ENCODE measurements around the gene ERGIC2.

Gene ERGIC2

GRCh38 chr12:29374012-29374411, 7.0 kb downstream of the ERGIC2 start:
- DNase-seq, result no peak

DNA sequence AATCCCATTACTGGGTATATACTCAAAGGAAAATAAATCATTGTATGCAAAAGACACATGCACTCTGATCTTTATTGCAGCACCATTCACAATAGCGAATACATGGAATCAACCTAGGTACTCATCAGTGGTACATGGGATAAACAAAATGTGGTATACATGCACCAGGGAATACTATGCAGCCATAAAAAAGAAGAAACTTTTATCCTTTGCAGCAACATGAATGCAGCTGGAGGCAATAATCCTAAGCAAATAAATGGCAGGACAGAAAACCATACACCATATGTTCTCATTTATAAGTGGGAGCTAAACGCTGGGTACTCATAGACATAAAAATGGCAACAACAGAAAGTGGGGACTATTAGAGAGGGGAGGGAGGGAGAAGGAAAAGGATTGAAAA, 15.9 kb downstream of the ERGIC2 start:
- DNase-seq, result no peak

DNA sequence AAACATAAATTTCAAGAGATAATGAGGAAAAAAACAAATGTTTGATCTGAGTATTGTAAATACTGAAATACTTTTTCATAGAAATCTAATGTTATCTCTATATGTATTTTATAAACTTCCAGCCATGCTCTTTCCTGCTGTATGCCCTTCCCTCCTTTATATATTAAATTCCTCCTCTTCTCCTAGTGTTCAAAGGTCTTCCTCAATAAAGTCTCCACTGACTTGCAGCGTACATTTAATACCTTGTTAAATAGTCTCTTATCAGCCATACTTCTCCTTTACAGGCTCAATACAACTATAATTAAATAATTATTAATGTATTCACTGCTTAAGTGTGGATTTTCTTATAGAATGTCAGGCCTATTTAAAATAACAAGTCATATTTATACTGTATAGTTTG, 26.0 kb downstream of the ERGIC2 start:
- DNase-seq, result no peak

GRCh38 chr12:29350080-29350479, 30.9 kb downstream of the ERGIC2 start:
- peak; percentile 9 for DNase-seq

DNA sequence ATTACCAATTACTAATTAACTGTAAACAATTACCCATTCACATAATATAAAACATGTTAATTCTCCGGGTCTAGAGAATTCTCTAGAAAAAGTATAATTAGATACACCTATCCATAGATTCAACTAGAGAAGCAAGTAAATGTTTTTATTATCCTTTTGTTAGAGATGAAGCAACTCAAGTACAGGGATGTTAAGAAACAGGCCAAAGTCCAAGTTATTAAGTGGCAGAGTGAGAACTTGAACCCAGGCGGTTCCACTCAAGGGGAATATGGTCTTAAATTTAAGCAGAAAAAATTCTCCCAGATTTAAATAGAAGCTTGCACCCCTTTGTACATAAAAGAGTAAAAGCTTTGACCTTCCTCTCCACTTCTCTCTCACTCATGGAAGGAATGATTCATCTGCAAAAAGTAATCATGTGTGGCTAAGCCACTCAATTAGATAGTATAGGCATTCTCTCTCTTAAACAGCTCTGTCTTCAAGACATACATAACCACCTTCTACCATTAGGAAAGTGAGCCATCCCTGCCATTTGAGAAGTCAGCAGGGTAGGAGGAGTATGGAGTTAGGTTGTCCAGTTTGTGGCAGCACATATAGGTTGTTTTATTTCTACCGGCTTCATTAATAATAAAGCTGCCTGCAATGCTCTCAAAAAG, 34.1 kb downstream of the ERGIC2 start:
- no peak for DNase-seq

GRCh38 chr12:29343022-29343799, 37.8 kb downstream of the ERGIC2 start:
- no peak for DNase-seq

- no peak for DNase-seq
Observed at GRCh38 chr12:29337325-29337724, 43.6 kb downstream of the ERGIC2 start.

DNA sequence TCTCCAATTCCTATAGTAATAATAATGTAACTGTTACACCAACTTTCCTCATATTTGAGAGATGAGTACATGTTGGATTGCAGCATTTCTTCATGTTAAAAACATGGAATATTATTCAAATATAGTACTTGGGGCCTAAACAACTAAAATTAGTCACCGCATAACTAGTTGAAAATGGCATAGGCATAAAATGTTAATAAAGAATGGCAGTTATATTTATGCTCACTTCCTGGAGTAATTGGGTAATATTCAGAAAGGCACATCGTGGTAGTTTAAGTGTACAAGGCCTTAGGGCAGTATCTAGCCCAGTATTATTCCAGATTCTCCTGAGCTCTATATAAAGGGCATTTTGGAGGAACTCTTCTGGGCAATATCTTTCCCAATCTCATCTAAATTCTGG, 46.0 kb downstream of the ERGIC2 start:
- no peak for DNase-seq

GRCh38 chr12:29333178-29333577, 47.8 kb downstream of the ERGIC2 start:
- DNase-seq, result no peak

- DNase-seq, result no peak
Observed at GRCh38 chr12:29329411-29329810, 51.6 kb downstream of the ERGIC2 start.

DNA sequence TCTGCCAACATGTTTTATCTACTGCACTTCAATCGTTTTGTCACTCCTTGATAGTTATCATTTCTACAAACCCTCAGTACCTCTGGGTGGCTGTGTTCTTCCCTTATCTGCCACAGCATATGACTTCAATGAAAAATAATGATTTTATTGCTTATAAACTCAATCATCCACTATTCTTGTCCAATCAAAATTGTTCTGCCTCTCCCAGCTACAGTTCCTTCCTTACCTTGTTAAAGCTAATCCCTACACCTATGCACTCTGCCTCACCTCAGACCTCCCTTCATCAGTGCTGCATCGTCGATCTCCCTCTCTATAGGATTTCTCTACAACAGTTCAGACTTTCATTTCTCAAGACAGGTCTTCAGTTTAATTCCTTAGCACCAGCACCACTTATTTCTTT, 58.8 kb downstream of the ERGIC2 start:
- DNase-seq, result no peak

DNA sequence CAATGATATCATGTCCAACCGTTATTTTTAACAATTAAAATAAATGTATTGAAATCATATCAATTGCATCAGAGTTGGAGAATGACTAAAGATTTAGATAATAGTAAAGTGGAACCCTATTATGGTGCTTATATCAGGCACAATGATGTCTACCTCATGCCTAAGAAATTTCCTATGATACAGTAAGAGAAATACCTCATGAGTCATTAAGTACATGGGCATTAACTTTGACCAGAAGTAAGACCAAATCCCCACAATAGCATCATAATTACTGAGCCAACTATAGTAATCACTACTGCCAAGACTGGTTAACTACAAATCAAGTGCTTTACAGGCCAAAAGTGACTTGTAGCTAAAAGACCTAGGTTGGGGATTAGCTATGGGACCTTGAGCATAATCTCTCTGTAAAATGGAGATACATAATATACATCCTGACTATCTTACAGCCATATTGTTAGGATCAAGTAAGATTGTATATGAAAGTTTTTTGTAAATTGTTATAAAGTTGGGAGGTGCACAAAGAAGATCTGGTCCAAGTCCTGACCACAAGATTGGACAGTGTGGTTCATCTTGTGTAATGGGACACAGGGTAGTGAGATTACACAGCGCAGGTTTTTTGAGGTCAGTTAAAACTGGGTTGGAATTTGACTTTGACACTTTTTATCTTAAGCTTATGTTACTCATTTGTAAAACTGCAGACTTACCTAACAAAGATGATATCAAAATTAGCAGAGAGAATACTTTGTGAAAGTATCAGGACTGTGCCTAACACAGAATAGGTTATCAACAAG, 60.5 kb downstream of the ERGIC2 start:
- no peak for DNase-seq

DNA sequence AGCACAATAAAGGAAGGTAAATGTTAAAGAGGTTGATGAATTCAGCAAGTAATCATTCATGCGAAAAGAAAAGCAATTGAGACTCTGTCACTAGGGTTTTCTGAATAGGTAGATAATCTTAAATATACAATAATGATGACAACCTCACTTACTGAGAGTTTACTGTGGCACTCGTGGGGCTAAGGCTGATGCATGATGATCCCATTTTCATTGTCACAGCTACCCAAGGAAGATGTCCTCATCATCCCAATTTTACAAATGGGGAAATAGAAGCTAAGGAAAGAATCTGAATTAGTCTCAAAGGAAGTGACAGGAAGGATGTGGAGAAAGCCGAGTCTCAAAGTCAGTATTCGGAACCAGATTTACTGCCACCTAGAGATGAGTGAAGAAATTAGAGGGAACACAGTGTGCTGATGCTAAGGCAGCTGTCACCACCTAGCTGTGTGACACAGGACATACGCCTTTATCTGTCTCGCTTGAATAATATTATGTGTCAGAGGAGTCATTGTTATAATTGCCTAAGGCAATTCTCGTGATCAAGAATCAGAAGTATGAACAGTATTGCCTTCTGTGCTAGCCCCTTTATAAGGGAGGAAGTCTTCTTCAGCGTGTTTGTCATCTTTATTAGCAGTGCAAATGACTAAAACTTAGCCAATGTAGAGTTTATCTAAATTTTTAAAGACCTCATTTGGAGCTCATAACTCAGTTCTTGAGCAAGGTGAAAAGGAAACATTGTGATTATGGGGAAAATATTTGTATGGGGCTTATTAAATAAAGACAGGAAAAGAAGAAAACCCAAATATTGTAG, 63.2 kb downstream of the ERGIC2 start:
- peak; percentile 82 for DNase-seq

- DNase-seq, result no peak
Observed at GRCh38 chr12:29316752-29317151, 64.2 kb downstream of the ERGIC2 start.

GRCh38 chr12:29314416-29314815, 66.6 kb downstream of the ERGIC2 start:
- no peak for DNase-seq

DNA sequence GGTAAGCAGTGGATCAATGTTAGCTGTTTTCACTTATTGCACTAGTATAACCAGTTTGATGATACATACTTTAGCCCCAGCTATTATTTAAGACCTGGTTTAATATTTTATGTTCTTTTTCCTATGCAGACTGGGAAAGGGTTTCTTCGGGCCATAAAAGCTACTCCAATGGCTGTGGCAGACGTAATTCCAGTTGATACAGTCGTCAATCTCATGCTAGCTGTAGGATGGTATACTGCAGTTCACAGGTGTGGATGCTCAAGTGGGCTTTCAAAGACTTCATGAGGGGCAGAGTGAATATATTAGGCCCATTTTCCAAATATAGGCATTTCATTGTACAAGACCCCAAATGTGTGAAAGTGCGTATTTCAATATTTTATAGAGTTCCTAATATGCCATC, 70.1 kb downstream of the ERGIC2 start:
- DNase-seq, result no peak

DNA sequence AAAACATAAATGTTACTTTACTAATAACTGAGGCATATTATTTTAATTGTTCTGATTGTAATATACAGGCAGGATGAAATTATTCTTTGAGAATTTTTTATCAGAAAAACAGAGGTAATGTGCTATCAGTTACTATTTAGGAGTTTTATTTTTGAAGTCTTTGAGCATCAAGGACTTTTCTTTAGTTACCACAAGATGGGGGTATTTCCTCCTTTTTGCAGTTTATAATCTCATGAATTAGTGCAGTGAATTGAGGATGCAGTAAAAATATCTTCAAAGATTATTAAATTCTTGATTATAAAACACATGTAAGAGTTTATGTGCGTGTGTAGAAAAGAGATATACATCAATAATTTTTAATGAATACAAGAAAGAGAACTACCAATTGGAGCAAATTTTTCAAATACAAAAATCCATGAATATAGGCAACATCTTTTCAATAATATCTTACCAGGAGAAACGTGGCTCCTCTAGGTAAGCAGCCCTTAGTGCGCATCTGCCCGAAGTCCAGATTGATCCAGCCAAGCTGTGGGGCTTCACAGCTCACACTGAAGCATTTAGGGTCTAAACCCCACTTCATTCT, 71.6 kb downstream of the ERGIC2 start:
- no peak for DNase-seq

DNA sequence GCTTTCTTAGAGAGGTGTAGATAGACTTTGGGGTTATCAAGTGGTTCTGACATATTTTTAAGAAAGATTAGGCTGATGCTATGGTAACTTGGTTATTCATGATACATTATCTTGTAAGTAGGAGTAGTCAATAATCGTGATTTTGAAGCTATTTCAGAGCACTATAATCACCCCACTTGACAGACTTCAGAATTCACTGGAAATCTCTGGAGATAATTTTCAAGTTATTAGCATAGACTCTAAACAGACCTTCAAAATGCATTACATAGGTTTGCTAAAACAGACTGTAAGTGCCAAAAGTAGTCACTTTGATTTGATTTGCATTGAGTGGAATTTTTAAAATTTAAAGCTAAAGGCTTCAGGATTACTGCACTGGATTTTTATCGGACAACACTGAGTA, 74.3 kb downstream of the ERGIC2 start:
- DNase-seq, result no peak

DNA sequence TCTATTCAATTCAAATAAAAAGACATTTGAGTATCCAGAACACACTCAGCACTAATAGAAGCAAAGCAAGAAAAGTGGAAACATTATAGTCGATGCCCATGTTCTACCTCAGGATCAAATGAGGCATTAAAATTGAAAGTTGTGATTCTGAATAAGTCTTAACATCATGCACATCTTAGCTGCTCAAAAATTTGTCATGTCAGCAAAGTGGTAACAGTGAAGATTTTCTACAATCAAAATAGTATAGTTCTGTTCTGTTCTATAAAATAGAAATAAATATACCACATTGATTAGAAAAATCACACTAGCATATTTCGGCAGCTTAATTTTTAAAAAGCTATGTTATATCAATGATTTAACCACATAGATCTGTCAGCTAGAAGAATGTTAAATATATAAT, 74.7 kb downstream of the ERGIC2 start:
- DNase-seq, result no peak

- DNase-seq, result no peak
Observed at GRCh38 chr12:29304388-29304787, 76.6 kb downstream of the ERGIC2 start.

GRCh38 chr12:29301114-29301513, 79.9 kb downstream of the ERGIC2 start:
- no peak for DNase-seq

GRCh38 chr12:29299633-29300032, 81.3 kb downstream of the ERGIC2 start:
- no peak for DNase-seq

DNA sequence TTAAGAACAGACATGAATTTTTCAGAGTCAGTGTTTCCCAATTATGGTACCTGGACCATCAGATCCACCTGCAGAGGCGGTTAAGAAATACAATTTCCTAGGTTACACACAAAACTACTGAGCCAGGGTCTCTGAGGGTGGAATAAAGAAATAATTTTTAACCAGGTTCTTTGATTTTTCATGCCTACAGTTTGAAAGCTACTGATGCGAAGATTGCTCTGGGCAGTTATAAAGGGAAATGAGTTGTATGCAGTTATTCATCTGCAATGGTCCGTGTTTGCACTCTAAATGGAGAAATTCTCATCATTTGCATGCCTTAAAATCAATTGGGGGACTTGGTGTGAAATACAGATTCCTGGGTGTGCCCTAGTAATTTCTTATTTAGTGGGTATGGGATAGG, 89.7 kb downstream of the ERGIC2 start:
- DNase-seq, result no peak
